Fibroblast of mammary gland (primary cell): Measurements from ENCODE around the gene TRIM59.
A peak's percentile ranks its signal among the peaks of the same experiment; 100 is the strongest.

Experiments used
- DNase-seq: peaks from one replicate; pipeline ENCODE4 v3.0.0-alpha.2; 2010; ENCODE audit warnings: low read depth
- H3K4me3 ChIP-seq: 2 replicates; pipeline ENCODE4 v1.5.1; 2011; ENCODE audit warnings: low read depth, mild to moderate bottlenecking, low read length, moderate library complexity; ENCODE audit not compliant: control insufficient read depth
- TF ChIP-seq, protein P1 (sequence below): conservative IDR thresholded peaks from 2 replicates; pipeline ENCODE4 v1.5.1; 2011; ENCODE audit warnings: low read depth, low read length, inconsistent platforms; ENCODE audit not compliant: control insufficient read depth, insufficient read depth

Gene TRIM59, protein sequence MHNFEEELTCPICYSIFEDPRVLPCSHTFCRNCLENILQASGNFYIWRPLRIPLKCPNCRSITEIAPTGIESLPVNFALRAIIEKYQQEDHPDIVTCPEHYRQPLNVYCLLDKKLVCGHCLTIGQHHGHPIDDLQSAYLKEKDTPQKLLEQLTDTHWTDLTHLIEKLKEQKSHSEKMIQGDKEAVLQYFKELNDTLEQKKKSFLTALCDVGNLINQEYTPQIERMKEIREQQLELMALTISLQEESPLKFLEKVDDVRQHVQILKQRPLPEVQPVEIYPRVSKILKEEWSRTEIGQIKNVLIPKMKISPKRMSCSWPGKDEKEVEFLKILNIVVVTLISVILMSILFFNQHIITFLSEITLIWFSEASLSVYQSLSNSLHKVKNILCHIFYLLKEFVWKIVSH

DNA sequence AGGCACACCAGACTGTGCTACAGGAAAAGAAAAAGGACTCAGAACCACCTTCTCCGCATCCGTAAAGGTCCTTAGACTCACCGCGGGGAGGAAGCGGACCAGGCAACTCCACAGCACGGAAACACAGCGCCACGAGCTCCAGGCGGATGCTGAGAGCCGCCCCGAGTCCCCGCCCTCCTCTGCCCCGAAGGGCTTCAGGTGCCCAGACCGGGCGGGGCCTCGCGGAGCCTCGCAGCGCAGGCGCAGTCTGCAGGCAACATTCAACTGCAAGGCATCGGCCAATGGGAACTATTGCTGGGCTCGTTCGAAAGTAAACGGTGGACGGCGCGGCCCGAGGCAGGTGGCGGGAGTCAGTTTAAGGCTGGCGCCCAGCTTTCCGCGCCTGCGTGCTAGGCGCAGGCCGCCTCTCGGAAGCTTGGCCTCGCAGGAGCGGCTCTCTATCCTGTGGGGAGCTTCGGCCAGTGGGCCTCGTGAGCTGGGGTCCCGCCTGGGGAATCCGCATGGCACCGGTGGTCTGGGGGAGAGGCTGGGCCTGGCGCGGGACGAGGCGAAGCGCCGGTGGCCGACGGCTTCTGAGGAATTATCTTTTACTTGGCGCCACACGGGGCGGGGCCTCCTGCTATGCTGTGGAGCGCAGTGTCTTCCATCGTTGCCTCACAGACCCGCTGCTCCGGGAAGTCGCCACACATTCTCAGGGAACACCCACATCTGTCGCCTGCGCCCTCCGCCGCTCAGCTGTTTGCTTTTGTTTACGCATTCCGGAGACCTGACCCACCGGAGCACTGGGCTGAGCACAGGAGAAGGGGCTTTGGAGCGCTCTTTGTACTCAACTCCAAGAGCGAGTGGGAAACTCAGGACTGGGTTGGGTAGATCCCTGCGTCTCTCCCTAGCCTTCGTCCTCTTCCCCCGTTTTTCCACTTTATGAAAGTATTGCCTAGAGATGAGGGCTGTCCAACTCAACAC, at the start of gene TRIM59:
Gene TRIM59 (minus strand): TSS at position 151 of the 963 bp plus-strand sequence. CDS start 10,603 bp downstream, outside the sequence.
- TF ChIP-seq, protein P1, sequence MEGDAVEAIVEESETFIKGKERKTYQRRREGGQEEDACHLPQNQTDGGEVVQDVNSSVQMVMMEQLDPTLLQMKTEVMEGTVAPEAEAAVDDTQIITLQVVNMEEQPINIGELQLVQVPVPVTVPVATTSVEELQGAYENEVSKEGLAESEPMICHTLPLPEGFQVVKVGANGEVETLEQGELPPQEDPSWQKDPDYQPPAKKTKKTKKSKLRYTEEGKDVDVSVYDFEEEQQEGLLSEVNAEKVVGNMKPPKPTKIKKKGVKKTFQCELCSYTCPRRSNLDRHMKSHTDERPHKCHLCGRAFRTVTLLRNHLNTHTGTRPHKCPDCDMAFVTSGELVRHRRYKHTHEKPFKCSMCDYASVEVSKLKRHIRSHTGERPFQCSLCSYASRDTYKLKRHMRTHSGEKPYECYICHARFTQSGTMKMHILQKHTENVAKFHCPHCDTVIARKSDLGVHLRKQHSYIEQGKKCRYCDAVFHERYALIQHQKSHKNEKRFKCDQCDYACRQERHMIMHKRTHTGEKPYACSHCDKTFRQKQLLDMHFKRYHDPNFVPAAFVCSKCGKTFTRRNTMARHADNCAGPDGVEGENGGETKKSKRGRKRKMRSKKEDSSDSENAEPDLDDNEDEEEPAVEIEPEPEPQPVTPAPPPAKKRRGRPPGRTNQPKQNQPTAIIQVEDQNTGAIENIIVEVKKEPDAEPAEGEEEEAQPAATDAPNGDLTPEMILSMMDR = no peak
- H3K4me3 ChIP-seq = peak within 1 kb of the TSS; percentile 92
- peak; percentile 95 for DNase-seq

DNA sequence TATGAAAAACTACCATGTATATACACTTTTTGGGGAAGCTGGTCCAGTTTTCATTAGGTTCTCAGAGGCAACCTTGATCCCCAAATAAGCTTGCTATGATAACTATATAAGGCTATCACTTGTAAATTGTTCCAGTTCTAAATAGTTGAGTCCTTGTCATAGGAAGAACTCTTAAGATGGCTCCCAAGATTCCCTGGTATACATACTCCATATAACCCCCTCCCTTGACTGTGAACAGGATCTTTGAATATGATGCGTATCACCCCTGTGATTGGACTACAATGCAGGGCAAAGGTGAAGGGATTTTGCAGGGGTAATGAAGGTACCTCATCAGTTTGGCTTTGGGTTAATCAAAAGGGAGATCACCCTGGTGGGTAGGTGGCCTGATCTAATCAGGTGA, 48.6 kb upstream of the TRIM59 start:
- TF ChIP-seq, protein P1 = no peak
- no peak for DNase-seq
- H3K4me3 ChIP-seq = no peak overlapping the region

DNA sequence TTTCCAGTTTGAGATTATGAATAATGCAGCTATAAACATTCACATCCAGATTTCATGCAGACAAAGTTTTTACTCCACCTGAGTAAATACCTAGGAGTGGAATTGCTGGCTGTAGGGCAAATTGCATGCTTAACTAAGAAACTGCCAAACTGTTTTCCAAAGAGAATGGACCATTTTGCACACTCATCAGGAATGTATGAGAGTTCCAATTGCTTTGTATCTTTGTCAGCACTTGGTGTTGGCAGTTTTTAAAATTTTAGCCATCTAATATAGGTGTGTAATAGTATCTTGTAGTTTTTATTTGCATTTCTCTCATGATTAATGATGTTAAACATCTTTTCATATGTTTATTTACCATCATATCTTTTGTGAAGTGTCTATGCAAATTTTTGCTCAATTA, 40.6 kb upstream of the TRIM59 start:
- TF ChIP-seq, protein P1 = no peak
- DNase-seq = no peak
- no peak overlapping the region for H3K4me3 ChIP-seq

DNA sequence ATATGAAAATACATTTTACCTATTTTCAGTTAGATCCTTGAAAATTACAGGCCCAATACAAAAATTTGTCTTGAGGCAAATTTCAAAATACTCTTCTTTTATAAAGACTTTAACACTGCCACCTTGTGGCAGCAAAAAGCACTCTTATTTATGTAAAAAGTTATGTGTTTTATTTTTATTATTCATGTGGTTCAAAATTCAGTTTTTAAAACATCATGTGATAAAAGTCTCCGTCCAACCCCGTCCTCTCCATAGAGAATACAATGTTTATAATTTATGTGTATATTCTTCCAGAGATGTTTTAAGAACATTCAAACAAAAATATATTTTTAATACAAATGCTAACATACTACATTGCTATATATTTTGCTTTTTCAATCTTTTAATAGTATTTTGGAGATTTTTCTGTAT, 36.9 kb upstream of the TRIM59 start:
- TF ChIP-seq, protein P1 = peak; percentile 52
- no peak overlapping the region for H3K4me3 ChIP-seq
- DNase-seq = peak; percentile 67

GRCh38 chr3:160482796-160483195, 33.2 kb upstream of the TRIM59 start:
- H3K4me3 ChIP-seq = no peak overlapping the region
- DNase-seq = no peak
- TF ChIP-seq, protein P1 = no peak

GRCh38 chr3:160481856-160482255, 32.3 kb upstream of the TRIM59 start:
- DNase-seq = no peak
- TF ChIP-seq, protein P1 = no peak
- no peak overlapping the region for H3K4me3 ChIP-seq
